IMR-90 (cell line): Measurements from ENCODE around the gene CAMTA1. TPM values are rescaled to one million over a fixed set of nuclear protein-coding genes. Genes with fewer than 3 reads are reported as not detected.

Source experiments
- ATAC-seq: fragments of 200-7000 bp; cut with Tn5 transposase; 2 replicates; pipeline ENCODE4 v1.9.1; 2020; ENCODE audit warnings: low read depth, mild to moderate bottlenecking, moderate library complexity
- BruUV-seq: library from RNA; stranded (reverse); fragments of 400-500 nt; replicated peaks from 2 replicates; lab custom pipeline; 2021; lab: Mats Ljungman, UMichigan
- CTCF ChIA-PET: fragments of 300-600 bp; formaldehyde crosslinking; extraction: SDS; loops from one replicate; lab custom pipeline; 2021; ENCODE audit warnings: antibody characterized with exemption; lab: Yijun Ruan, JAX
- POLR2A ChIA-PET: fragments of 300-600 bp; sonication (Branson Sonifier 250); formaldehyde crosslinking; loops from one replicate; lab custom pipeline; 2022; ENCODE audit warnings: antibody characterized with exemption; ENCODE audit not compliant: unreplicated experiment; lab: Charles Lee
- DNase-seq: peaks from one replicate; pipeline ENCODE4 v3.0.0; 2013
- H2AFZ ChIP-seq: replicated peaks from 2 replicates; pipeline ENCODE3; 2013; ENCODE audit warnings: low read length, mild to moderate bottlenecking; ENCODE audit not compliant: poor library complexity
- H2AK5ac ChIP-seq: 2 replicates; pipeline ENCODE4 v1.6.1; 2013; ENCODE audit warnings: low read depth, low read length, inconsistent platforms
- H2AK9ac ChIP-seq: replicated peaks from 2 replicates; pipeline ENCODE3; 2013; ENCODE audit warnings: mild to moderate bottlenecking, low read depth, low read length, moderate library complexity; ENCODE audit not compliant: poor library complexity
- H2BK120ac ChIP-seq: 2 replicates; pipeline ENCODE4 v1.6.1; 2013; ENCODE audit warnings: low read depth, low read length, inconsistent platforms
- H2BK15ac ChIP-seq: 3 replicates; pipeline ENCODE4 v1.6.1; 2013; ENCODE audit warnings: low read depth, low read length, inconsistent platforms
- H2BK20ac ChIP-seq: 2 replicates; pipeline ENCODE4 v1.6.1; 2013; ENCODE audit warnings: low read depth, mild to moderate bottlenecking, inconsistent platforms, low read length, moderate library complexity
- H2BK5ac ChIP-seq: 2 replicates; pipeline ENCODE4 v1.6.1; 2013; ENCODE audit warnings: mild to moderate bottlenecking, low read depth, low read length, inconsistent platforms; ENCODE audit not compliant: poor library complexity, severe bottlenecking
- H3K14ac ChIP-seq: replicated peaks from 2 replicates; pipeline ENCODE4 v1.6.1; 2013; ENCODE audit warnings: low read depth, low read length, inconsistent platforms
- H3K18ac ChIP-seq: 2 replicates; pipeline ENCODE4 v1.6.1; 2013; ENCODE audit warnings: low read depth, low read length, control low read depth
- H3K23ac ChIP-seq: 2 replicates; pipeline ENCODE4 v1.6.1; 2013; ENCODE audit warnings: low read depth, low read length, inconsistent platforms
- H3K27ac ChIP-seq: 2 replicates; pipeline ENCODE4 v1.5.1; 2013; ENCODE audit warnings: mild to moderate bottlenecking, control low read depth, low read length; ENCODE audit not compliant: insufficient read depth
- H3K27me3 ChIP-seq: 2 replicates; pipeline ENCODE4 v1.6.1; 2013; ENCODE audit warnings: low read length; ENCODE audit not compliant: control insufficient read depth, insufficient read depth
- H3K36me3 ChIP-seq: 2 replicates; pipeline ENCODE4 v1.6.1; 2013; ENCODE audit warnings: low read length, mixed read lengths; ENCODE audit not compliant: control insufficient read depth, insufficient read depth
- H3K4ac ChIP-seq: 2 replicates; pipeline ENCODE4 v1.6.1; 2013; ENCODE audit warnings: low read depth, low read length, inconsistent platforms
- H3K4me1 ChIP-seq: 2 replicates; pipeline ENCODE4 v1.6.1; 2013; ENCODE audit warnings: low read length, mixed read lengths; ENCODE audit not compliant: control insufficient read depth, insufficient read depth
- H3K4me2 ChIP-seq: 2 replicates; pipeline ENCODE4 v1.6.1; 2013; ENCODE audit warnings: low read depth, mild to moderate bottlenecking, control low read depth, low read length, moderate library complexity
- H3K4me3 ChIP-seq: 2 replicates; pipeline ENCODE4 v1.5.1; 2013; ENCODE audit warnings: low read depth, mild to moderate bottlenecking, control low read depth, low read length, moderate library complexity; ENCODE audit not compliant: insufficient read depth
- H3K56ac ChIP-seq: 2 replicates; pipeline ENCODE4 v1.6.1; 2013; ENCODE audit warnings: low read length, inconsistent platforms; ENCODE audit not compliant: insufficient read depth; ENCODE audit errors: extremely low read depth
- H3K79me1 ChIP-seq, 2 experiments: 2 replicates each; pipeline ENCODE4 v1.6.1; 2013; ENCODE audit warnings: low read length in 2 of 2, inconsistent platforms in 1 of 2, low read depth in 1 of 2
- H3K9ac ChIP-seq: 2 replicates; pipeline ENCODE4 v1.6.1; 2013; ENCODE audit warnings: low read depth, low read length, control low read depth
- H3K9me1 ChIP-seq: 2 replicates; pipeline ENCODE4 v1.6.1; 2013; ENCODE audit warnings: low read length, inconsistent platforms; ENCODE audit not compliant: insufficient read depth
- H3K9me3 ChIP-seq: 2 replicates; pipeline ENCODE4 v1.6.1; 2013; ENCODE audit warnings: low read length; ENCODE audit not compliant: control insufficient read depth, insufficient read depth
- H4K20me1 ChIP-seq: 2 replicates; pipeline ENCODE4 v1.6.1; 2013; ENCODE audit warnings: low read length, inconsistent platforms; ENCODE audit not compliant: insufficient read depth
- H4K5ac ChIP-seq: 2 replicates; pipeline ENCODE4 v1.6.1; 2013; ENCODE audit warnings: mild to moderate bottlenecking, low read depth, low read length, control low read depth
- H4K8ac ChIP-seq, 2 experiments: 2 replicates each; pipeline ENCODE4 v1.6.1; 2013; ENCODE audit warnings: low read depth in 2 of 2, low read length in 2 of 2, control low read depth in 1 of 2, inconsistent platforms in 1 of 2
- H4K91ac ChIP-seq: 2 replicates; pipeline ENCODE4 v1.6.1; 2013; ENCODE audit warnings: low read depth, low read length, inconsistent platforms; ENCODE audit not compliant: insufficient read depth
- BHLHE40 ChIP-seq: fragments of 150-350 bp; IDR thresholded peaks from 2 replicates; pipeline ENCODE4 v1.6.1; 2016; ENCODE audit warnings: mild to moderate bottlenecking, low read depth, low read length
- CEBPB ChIP-seq: IDR thresholded peaks from 2 replicates; pipeline ENCODE4 v1.6.1; 2012; ENCODE audit warnings: low read depth, low read length, improper control_type of control experiment
- CHD1 ChIP-seq: IDR thresholded peaks from 2 replicates; pipeline ENCODE4 v1.6.1; 2012; ENCODE audit warnings: low read depth, low read length, improper control_type of control experiment
- CTCF ChIP-seq: conservative IDR thresholded peaks from 2 replicates; pipeline ENCODE4 v1.5.1; 2012; ENCODE audit warnings: mild to moderate bottlenecking, low read depth, low read length, improper control_type of control experiment
- MAFK ChIP-seq: IDR thresholded peaks from 2 replicates; pipeline ENCODE4 v1.6.1; 2012; ENCODE audit warnings: low read depth, low read length, improper control_type of control experiment
- MXI1 ChIP-seq: IDR thresholded peaks from 2 replicates; pipeline ENCODE4 v1.6.1; 2012; ENCODE audit warnings: low read depth, mild to moderate bottlenecking, low read length, moderate library complexity, borderline replicate concordance
- NFE2L2 ChIP-seq: fragments of 150-350 bp; IDR thresholded peaks from 2 replicates; pipeline ENCODE4 v1.6.1; 2016; ENCODE audit warnings: low read depth, mild to moderate bottlenecking, low read length
- POLR2A ChIP-seq: IDR thresholded peaks from 2 replicates; pipeline ENCODE4 v1.6.1; 2012; ENCODE audit warnings: mild to moderate bottlenecking, low read depth, low read length
- RAD21 ChIP-seq: IDR thresholded peaks from 2 replicates; pipeline ENCODE4 v1.6.1; 2012; ENCODE audit warnings: low read length, improper control_type of control experiment
- RCOR1 ChIP-seq: IDR thresholded peaks from 2 replicates; pipeline ENCODE4 v1.6.1; 2012; ENCODE audit warnings: mild to moderate bottlenecking, low read length, improper control_type of control experiment; ENCODE audit not compliant: insufficient replicate concordance
- SMC3 ChIP-seq: fragments of 150-350 bp; IDR thresholded peaks from 2 replicates; pipeline ENCODE4 v1.6.1; 2016; ENCODE audit warnings: low read depth, mild to moderate bottlenecking, antibody characterized with exemption, low read length, moderate library complexity
- WGBS, 2 experiments: methylation state at CpG; one replicate each; pipeline versions ENCODE4 v1.1.5 to v1.1.7; 2013; ENCODE audit warnings: missing lambda C conversion rate in 2 of 2; ENCODE audit not compliant: insufficient read length in 1 of 2; ENCODE audit errors: extremely low coverage in 2 of 2; 5-methylcytosine and 5-hydroxymethylcytosine counted together
- dilution Hi-C: fragments of 300-500 bp; cut with HindIII; formaldehyde crosslinking; loops from one replicate; pipeline ENCODE4 v1.14.3; 2018; ENCODE audit warnings: low sequenced_read_pairs; ENCODE audit not compliant: unreplicated experiment
- in situ Hi-C: fragments of 300-500 bp; cut with MboI; formaldehyde crosslinking; loops from 3 replicates; pipeline ENCODE4 v1.14.3; 2019; ENCODE audit warnings: low sequenced_read_pairs, inconsistent platforms, mixed read lengths
- intact Hi-C: fragments of 100-400 bp; cut with micrococcal nuclease; formaldehyde crosslinking; loops from 2 replicates; pipeline ENCODE4 v1.10.0; 2022
- polyA plus RNA-seq, 3 experiments: library from polyadenylated mRNA; depleted of rRNA; stranded (reverse); fragments of >200 nt; gene quantifications; 2 replicates each; pipeline ENCODE4 v1.2.3, GENCODE V29; 2012; ENCODE audit warnings: low replicate concordance in 1 of 3
- total RNA-seq: library from RNA; depleted of rRNA; stranded (reverse); fragments of >200 nt; gene quantifications from 2 replicates; pipeline ENCODE4 v1.2.3, GENCODE V29; 2012

Gene CAMTA1
- total and polyA plus RNA-seq, 2 of the 4 experiments (the other 2 are of a cell fraction): 35.5 to 74.3 TPM

DNA sequence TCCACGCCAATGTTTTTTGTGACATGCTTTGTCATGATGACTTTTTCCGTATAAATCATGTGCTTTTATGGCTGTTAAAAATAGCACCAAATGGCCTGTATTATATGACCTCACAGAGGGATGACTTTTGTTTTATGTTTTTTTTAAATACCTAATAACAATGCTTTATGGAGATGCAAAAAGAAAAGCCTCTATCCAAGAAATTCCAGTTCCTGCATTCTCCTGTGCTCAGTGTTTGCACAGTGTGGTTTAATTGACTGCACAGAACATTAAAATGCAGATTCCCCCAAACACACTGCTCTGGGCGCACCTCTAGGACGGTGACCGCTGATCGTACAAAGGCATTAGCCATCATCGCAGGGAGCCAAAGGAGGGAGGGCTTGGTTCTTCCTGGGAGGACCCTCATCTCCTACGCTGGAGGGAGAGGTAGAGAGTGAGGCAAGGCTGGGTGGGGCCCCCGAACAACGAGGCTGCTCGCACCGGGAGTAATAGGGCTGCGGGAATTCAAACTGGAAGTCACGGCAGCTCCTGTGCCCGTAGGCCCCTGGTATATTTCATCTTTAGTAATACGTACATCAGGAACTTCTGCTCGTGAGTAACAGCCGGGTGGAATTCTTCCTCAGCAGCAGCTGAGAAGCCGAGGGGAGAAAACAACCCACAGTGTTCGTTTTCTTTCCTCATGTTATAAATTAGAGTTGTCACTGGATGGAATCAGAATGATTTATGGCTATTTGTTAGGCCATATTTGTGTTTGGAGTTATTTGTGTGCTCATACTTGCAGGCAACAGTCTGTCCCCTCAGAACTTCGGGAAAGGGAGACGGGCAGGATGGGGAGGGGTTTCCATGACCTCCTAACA lies 465.6 kb downstream of the CAMTA1 start (continued):
- TF ChIP-seq CTCF: no peak

- no TSS peak for BruUV-seq
- H2BK15ac ChIP-seq: no peak overlapping the region
- no peak for DNase-seq
- no peak overlapping the region for H3K4ac ChIP-seq
- no peak overlapping the region for H2BK20ac ChIP-seq
- peaks cover 9% of the 10 kb centered on the region for H3K4me1 ChIP-seq
- POLR2A ChIA-PET: no interaction called here
- peaks cover 2% of the 10 kb centered on the region; the same call in 1 of the 2 replicates for H3K9me1 ChIP-seq
- no peaks in the 10 kb centered on the region for H3K36me3 ChIP-seq
- H3K23ac ChIP-seq: no peak overlapping the region
- no peaks in the 10 kb centered on the region for H3K79me1 ChIP-seq
- no peak overlapping the region for H2AK9ac ChIP-seq
- H3K9ac ChIP-seq: no peak overlapping the region
- no peaks in the 10 kb centered on the region for H3K27me3 ChIP-seq
- in situ Hi-C loops: no loop called here
- no peak overlapping the region for H2BK5ac ChIP-seq
- no peak overlapping the region for H3K18ac ChIP-seq
- H3K56ac ChIP-seq: no peak overlapping the region
- no peak for ATAC-seq
- no peak overlapping the region for H4K5ac ChIP-seq
- H4K91ac ChIP-seq: no peak overlapping the region; the same call in 1 of the 2 replicates
- 100% methylated on average over 6 of the region's 10 CpGs; no CpG with 5 or more reads in 1 of the 2 experiments for WGBS, 2 experiments
- no peak overlapping the region for H3K27ac ChIP-seq
- H3K14ac ChIP-seq: no peak overlapping the region
- no peak overlapping the region for H2BK120ac ChIP-seq
- H2AK5ac ChIP-seq: no peak overlapping the region
- dilution Hi-C loops: no loop called here
- no peak overlapping the region for H3K4me3 ChIP-seq
- H4K8ac ChIP-seq: no peak overlapping the region
- no peak overlapping the region for H2AFZ ChIP-seq
- intact Hi-C loops: no loop called here
- H3K4me2 ChIP-seq: no peak overlapping the region
- CTCF ChIA-PET: no interaction called here
- no peaks in the 10 kb centered on the region for H3K9me3 ChIP-seq
- H4K20me1 ChIP-seq: no peaks in the 10 kb centered on the region
- TF ChIP-seq RCOR1 (no peak), CTCF (no peak), MAFK (no peak), BHLHE40 (no peak), CEBPB (no peak), SMC3 (no peak), POLR2A (no peak), MXI1 (no peak), NFE2L2 (no peak), RAD21 (no peak), CHD1 (no peak)
Measured at GRCh38 chr1:7251454-7251800, 466.2 kb downstream of the CAMTA1 start.
